ENCODE results near the gene OXER1.

GRCh38 chr2:42744545-42745082 lies 19.3 kb downstream of the OXER1 start:
- TF ChIP-seq CTCF (IDR thresholded peaks at IDR 0.05) = no peak
- no peak for TF ChIP-seq POLR2A (IDR thresholded peaks at IDR 0.05)
- TF ChIP-seq POLR2AphosphoS5 (IDR thresholded peaks at IDR 0.05) = no peak

Data from prostate gland (tissue), 2 donors.